Medulla oblongata (tissue), 1 donor: ENCODE measurements around the gene IMPACT.
A peak's percentile ranks its signal among the peaks of the same experiment; 100 is the strongest.

Experiments used
- DNase-seq: peaks from one replicate; pipeline ENCODE4 v3.0.0-alpha.2; 2015; ENCODE audit errors: extremely low spot score

IMPACT gene

DNA sequence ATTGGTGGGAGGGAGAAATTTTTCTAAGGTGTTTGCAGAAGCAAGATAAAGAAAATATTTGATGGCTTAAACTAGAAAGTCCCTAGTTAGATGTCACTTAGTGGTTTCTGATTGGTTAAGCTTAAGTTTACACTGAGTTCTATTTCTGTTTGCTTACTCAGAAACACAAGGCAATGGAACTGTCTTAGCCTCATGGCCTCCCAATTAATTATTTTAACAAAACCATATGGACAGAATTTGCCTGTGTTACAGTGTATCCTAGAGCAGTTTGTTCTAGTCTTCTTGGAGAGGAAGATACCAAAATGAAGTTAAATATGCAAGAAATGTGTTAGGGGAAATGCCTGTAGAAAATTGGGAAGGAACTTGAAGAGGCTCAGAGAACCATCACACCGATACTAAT, 4.6 kb upstream of the IMPACT start:
- DNase-seq = no peak

DNA sequence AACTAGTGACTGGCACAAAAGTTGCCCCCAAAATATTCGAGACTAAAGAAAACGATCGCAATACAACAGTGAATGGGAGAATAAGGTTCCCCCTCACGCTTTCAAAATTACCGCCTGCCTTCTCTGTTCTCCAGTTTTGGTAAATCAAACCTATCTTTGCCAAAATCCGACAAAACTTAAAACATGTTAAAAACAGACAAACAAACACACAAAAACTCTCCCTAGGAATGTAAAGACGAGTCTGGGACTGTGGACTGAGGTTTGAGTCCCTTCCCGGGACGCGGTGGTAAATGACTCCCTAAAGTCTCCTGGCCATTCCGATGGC, 435 bp upstream of the IMPACT start:
- DNase-seq = no peak

DNA sequence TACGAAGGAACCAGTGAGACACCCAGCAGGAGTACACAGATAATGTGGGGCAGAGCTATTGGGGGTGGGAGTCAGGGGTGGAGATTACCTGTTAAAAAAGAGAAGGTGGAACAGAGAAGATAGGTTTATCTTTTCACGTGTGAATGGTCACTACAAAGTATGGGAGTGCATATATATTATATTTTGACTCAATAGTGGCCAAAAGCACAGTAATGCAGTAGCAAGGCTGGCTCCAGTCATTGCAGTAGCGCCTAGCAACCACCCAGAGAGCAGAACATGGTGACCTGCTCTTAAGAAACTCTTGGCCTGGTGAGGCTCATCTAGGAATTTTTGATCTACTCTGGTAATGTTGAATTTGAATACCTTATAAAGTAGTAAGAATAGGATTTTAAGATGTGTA, 1.0 kb downstream of the IMPACT start:
- DNase-seq = no peak

DNA sequence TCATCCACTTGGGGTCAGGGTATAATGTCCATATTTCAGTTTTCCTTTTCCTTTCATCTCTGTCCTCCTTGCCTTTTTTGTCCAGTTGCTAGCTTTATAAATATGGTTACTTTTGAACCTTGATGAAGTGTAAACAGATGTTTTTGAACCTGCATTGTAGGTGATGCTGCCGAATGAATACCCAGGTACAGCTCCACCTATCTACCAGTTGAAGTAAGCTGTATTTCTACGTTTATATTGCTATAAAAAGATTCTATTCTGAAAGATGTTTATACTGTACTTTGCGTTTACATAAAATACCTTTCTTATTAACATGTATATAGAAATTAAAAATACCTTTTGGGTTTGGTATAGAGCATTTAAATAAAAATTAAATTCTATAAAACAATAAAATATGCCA, 2.2 kb downstream of the IMPACT start:
- DNase-seq = no peak

DNA sequence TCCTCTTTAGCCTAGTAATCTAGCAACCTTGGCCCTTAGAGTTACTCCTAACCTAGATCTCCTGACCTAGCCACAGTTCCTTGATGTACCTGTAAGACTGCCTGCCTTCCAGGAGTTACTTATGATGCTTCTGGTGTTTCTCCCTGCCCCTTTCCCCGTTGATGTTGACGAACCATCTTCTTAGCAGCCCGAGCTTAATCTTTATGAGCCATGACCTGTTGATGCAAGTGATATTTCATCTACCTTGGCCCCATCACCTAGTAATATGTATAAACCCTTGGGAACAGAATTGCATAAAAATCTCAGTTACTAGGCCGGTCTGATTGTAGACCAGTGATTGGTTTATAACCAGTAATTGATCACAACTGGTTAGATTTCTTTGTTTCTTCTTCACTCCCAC, 2.7 kb downstream of the IMPACT start:
- DNase-seq = no peak

DNA sequence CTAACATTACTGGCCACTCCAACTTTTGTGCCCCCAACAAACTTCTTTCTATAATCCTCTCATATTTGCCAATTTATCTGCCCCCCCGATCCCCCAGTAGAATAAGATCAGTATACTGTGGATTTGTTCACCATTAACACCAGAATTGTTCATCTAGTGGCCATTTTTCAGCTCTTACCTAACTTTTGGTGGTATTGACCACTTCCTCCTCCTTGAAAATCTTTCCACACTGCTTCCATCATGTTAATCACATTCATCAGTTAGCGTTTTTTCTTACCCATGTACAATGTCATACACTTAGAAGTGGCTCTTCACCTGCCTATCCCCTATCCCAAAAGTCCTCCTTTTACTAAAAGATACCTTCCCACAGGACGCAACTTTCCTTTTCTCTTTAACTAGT, 6.1 kb downstream of the IMPACT start:
- no peak for DNase-seq

DNA sequence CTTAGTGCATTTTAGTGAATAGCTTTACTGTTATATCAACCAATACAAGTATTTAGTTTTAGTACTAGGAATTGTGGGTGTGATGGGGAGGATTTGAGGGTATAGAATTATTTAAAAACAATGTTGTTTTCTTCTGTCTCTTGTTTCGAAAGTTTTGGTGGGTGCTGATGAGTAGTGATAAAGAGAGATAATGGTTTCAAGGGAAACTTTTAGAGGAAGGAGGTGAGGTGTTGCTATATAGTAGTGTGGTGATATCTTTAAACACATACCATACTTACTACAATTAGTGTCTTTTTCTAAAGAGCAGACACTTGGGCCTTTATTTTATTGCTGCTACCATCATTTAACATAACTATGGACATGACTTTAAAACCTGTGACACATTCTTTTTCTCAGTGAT, 10.5 kb downstream of the IMPACT start:
- no peak for DNase-seq

DNA sequence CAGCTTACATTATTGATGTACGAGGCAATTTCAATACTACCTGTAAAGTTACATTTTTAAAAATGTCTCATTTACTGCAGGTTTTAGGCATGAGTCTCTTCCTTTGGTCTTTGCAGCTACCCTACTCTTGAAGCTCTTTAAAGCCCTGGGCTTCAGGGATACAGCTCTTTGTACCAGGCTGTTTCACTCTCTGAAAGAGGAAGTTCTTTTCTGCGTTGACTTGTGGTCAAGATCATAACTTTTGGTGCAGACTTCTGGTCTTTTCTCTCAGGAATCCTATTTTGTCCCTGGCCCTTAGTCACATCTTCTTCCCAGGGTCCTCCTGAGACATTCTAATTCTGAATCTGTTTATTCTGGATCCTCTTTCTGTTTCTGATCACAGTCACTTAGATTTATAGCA, 17.4 kb downstream of the IMPACT start:
- peak; percentile 69 for DNase-seq

DNA sequence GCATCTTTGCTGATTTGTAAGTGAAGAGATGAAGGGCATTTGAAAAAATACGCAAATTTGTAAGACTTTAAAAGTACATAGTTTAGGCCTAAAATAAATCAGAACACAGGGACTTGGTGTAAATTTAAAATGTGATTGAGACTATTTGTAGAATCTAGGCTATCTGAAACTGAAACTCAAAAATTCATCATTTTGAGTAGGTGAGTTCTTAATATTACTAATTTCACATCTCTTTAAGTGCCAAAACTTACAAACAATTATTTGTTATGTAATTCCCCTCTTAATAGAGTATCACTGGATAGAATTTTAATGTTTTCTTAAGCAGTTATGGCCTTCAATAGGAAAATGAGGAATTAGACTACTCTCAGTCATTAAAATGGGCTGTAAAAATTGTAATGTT, 20.0 kb downstream of the IMPACT start:
- DNase-seq = no peak

DNA sequence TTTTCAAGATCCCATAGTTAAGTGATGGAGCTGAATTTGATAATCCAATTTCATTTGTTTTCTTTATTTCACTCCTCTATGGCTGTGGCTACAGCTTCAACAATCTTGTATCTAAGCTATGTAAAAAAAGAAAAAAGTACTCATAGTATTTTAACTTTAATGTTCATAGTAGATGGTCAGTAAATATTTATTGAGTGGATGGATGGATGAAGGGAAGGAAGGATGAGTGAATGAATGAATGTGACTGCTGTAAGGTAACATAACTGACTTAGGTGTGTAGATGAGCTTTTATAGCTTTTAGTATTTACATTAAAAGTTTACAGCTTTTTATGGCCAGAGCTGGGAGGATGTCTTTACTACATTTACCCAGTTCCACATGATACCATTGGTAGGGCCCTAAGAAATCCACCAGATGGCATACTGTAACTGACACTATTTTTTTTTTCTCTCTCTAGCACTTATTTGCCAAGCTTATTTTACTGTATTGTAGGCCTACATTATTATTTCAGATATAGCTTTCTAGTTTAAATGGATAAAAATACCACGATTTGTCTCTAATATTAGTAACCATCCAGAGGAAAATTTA, 20.6 kb downstream of the IMPACT start:
- DNase-seq = no peak

DNA sequence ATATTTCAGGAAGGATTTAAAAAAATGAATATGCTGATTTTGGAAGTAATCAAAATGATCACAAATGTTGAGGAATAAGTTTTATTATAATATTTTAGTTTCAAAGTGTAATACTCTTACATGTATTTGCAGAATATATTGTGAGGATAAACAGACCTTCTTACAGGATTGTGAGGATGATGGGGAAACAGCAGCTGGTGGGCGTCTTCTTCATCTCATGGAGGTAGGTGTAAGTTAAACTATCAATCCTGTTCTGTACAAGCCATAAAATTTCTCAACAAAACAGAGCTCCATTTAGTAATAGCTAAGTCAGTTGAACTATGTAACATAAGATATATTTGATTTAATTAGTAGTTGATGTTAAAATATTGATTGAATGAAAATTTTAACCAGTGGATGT, 21.5 kb downstream of the IMPACT start:
- no peak for DNase-seq

DNA sequence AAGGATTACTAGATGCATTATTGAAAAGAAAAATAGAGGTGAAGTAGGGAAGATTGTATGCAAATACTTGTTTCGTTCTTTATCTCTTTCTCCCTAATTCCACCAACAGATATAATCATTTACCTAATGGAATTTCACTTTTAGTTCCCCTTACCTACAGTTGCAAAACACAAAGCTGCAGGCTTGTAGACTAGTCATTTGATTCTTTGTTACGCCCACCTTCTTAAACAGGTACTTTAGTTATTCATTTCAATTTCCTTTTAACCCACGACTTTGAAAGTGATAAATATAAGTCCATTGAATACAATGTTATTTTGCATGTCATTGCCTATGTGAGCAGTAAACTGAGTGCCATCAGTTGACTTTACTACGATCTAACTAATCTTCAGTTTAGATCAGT, 30.1 kb downstream of the IMPACT start:
- no peak for DNase-seq

DNA sequence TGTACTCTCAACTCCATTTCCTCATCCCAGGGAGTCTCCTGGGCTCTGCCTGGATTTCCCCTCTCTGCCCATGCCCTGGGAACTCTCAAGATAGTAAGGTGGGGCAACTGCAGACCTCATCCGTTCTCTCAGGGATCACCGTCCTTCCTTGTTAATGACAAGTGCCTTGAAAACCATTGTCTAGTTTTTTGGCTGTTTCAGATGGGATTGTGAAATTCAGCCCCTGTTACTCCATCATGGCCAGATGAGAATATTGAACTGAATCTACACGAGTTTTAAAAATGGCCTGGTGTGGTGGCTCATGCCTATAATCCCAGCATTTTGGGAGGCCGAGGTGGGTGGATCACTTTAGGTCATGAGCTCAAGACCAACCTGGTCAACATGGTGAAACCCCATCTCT, 33.3 kb downstream of the IMPACT start:
- DNase-seq = no peak

DNA sequence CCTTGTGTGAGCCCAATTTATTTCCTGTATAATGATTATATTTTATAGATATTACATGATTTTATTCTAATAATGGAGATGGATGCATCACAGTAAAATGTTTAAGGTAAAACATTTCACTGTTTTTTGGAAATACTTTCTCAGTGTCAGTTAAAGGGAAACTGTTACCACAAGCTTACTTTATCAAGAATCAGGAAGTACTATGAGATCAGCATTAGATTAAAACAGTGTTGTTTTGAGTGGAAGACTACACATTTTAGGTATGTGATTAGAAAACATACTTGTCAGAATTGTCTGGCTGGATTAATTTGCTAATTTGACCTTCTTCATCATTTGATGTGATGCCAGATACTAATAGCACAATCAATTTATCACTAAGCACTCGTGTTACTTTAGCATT, 33.9 kb downstream of the IMPACT start, which contains the start of gene HRH4:
Gene HRH4, plus strand, starts transcription at position 250 of the 400 bp plus-strand sequence. Its CDS starts 92 bp downstream, at position 342.
- no peak for DNase-seq

DNA sequence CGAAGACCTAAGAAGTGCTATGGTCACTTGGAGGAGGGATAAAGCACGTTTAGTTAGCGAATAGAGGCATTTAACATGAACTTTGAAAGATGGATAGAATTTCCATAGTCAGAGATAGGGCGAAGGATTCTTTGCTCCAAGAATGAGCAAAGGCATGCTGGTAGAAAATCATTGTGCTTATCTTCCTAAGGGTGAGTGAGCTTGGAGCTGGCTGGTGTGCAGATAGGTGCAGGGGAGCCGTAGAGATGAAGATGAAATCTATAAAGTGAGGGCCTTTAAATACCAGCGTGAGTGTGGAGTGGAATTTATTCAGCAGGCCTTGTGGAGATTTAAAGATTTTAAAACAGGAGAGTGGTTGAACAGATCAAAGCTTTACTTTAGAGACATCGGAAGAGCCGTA, 35.5 kb downstream of the IMPACT start:
- no peak for DNase-seq

DNA sequence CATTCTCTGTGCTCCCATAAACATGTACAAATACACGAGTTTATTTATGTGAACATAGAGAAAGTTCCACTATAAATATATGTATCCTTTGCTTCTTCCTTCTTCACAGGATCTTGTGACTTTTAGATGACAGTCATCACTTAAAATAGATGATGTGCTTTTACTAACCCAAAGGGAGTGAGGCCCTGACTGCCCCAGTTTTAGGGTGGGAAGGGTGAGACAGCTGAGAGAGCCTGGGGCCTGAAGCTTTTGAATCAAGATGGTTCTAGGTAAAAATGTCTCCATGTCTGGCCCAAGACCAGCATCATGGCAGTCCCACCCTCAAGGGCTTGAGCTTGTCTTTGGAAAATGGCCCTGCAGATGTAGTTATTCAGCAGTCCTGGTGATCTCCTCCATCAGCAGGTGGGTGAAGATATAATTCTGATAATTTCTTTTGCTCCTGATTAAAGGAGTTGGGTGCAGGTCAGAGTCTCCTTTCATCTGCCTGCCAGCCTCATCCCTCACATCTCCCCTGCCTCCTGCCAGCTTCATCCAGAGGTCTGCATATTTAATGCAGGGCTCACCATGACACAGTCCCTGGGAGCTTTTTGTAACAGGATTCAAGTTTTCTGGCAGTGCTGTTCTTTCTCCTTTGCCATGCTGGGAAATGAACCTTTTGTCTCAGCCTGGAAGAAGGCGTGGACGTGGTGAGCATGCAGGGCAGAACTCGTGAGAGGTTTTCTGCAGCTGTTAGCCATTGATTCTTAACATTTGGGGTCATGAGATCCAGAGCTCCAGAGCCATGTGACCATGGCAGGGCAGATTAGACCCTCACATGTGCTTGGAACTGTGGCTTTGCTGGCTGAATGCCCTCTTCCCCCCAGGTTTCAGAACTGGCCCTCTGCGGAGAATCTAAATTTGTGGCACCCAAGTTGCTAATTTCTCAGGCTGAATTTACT, 36.6 kb downstream of the IMPACT start:
- DNase-seq = peak; percentile 29

DNA sequence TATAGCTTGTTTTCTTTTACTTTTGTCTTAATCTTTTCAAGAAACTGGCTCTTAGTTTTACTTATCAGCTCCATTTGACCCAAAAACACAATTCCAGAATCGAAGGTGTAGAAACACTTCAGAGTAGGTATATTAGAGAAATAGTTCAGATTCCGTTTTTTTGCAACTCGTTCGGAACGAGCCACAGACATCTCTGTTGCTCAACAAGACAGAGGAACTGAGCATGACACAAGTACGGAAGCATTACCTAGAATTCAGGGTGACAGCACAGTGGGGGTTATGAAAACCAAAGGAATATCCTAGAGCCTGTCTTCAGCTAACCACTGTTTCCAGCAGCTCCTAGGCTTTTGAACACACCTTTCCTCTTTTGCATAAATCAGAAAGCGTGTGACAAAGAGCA, 39.0 kb downstream of the IMPACT start:
- peak; percentile 5 for DNase-seq

DNA sequence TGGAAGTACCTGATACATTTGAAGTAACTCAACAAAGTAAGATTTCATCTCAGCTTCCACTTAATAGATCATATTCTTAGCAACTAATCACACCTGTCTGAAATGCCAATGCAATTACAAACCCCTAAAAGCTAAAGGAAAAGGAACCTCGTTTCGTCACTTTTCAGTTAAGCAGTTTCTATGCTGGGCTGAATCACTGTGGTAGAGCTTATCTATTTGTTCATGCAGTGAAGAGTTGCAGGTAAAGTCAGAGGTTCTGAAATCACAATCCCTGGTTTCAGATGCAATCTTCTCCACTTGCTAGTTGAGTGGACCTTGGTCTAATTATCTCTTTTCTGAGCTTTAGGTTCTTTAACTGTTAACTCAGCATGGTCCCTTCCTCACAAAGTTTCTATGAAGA, 40.3 kb downstream of the IMPACT start:
- no peak for DNase-seq

DNA sequence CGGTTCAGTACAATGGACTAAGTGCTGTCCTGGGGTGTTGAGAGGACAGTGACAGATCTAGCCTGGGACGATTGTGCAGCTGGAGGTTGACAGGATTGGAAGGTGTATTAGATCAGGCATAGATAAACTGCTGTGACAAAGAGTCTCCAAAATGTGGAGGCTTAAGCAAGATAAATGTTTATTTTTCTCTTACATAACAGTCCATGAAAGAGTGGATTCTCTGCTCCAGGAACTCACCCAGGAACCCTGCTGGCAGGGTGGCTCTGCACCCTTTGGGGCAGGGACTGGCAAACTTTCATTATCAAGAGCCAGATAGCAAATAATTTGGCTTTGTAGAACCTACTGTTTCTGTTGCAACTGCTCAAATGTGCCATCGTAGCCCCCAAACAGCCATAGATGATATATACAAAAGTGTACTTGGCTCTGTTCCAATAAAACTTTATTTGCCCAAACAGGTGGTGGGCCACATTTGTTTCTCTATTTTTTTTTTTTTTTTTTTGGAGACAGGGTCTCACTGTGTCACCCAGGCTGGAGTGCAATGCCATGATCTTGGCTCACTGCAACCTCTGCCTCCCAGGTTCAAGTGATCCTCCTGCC, 43.6 kb downstream of the IMPACT start:
- DNase-seq = no peak

DNA sequence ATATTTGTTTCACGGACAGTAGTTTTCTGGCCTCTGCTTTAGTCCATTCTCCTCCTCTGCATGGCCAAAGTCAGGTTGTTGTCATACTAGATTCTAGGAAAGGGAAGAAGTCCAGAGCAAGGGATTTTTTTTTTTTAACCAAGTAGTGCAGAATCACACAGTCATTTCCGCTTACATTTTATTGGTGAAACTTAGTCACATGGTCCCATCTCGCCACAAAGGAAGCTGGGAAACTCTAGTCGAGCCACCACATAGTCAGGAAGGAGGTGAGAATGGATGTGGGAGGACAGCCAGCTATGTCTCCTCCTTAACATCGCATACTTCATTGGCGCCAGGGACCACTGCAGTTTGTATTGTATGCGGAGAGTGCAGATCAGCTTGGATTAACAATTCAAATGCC, 44.3 kb downstream of the IMPACT start:
- no peak for DNase-seq

DNA sequence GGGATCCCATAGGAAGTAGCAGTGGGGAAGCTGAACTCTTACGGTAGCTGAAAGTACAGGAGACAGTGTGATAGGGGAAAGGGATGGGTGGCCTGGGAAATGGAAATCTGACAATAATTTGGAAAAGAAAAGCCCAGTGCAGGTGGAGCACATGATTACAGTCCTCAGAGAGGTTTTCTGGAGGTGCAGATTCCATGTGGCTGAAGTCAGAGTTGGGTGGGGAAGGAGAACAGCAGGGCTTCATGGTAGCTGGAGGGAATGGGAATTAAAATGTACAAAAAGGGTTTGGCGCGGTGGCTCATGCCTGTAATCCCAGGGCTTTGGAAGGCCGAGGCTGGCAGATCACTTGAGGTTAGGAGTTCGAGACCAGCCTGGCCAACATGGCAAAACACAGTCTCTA, 46.1 kb downstream of the IMPACT start:
- no peak for DNase-seq

DNA sequence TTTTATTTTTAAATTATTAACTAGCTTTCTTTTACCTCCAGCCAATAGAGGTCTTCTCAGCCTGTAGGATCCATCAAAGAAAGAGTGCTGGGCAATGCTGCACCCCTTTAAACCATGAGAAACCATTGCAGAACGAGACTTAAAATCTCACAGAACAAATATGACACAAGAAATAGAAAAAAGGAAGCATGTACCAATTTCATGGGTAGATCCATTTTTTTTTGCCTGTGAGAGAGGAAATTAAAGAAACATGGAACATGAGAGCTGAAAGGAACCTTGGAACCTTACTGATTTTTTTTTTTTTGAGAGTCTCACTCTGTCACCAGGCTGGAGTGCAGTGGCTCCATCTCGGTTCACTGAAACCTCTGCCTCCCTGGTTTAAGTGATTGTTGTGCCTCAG, 47.9 kb downstream of the IMPACT start:
- DNase-seq = no peak

DNA sequence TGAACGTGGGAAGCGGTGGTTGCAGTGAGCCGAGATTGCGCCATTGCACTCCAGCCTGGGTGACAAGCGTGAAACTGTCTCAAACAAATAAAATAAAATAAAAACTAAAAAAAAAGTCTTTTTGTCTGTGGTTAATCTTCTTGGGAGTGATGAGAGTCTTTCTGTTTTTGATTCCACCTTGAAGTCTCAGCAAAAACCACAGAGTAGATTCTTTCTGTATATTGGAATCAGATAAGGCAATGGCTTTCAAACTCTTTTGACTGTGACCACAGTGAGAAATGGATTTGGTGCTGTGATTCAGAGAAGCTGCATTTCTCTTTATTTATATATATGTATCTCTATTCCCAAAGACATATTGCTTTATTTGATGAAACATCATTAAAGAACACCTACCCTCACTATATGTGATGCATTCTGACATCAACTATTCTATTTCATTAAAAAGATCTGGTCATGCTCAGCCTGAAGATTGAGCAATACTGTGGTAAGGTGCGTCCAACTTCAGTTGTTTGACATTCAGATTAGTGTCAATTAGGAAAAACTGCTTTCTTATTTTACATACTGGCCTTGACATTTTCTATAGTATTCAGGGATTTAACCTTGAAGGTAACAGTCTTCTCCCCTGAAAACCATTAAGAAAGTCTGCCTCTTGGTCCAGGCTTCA, 49.6 kb downstream of the IMPACT start:
- no peak for DNase-seq
